ENCODE data around the gene IL36RN. TPM values are rescaled to one million over a fixed set of nuclear protein-coding genes. Genes with fewer than 3 reads are reported as not detected.
A peak's percentile ranks its signal among the peaks of the same experiment; 100 is the strongest.

IL36RN gene
- 0.36 TPM in 1 of 2 replicates, not detected in the other for total RNA-seq (2014; rRNA removed)
- percentile 30 among the genes with signal in this experiment for Bru-seq, nascent RNA
- percentile 36 among the genes with signal in this experiment for BruChase-seq, experiment 1, labeled RNA remaining after a 6-hour chase
- BruChase-seq, experiment 2, labeled RNA remaining after a 2-hour chase: percentile 34 among the genes with signal in this experiment
- long read RNA-seq: 0 reads

GRCh38 chr2:113058998-113059960, at the start of gene IL36RN:
Gene IL36RN (plus strand): TSS chr2:113059198. CDS start chr2:113059439, 241 bp downstream.
- no peak for ATAC-seq
- Histone ChIP-seq H3F3A (ENCODE audit: low read length, unreplicated experiment) (no peaks in the 10 kb centered on the region), H3K79me2 (ENCODE audit: low read length) (no peaks in the 10 kb centered on the region), H3K27me3 (ENCODE audit: low read length) (no peaks in the 10 kb centered on the region), H3K4me1 (ENCODE audit: insufficient read depth, low read length) (peaks cover 23% of the 10 kb centered on the region), H3K9me2 (replicated peaks; ENCODE audit: low read length) (no peaks in the 10 kb centered on the region), H3K27ac (ENCODE audit: low read length) (peak within 1 kb of the TSS; percentile 15), H2AFZ (ENCODE audit: low read length) (peak within 1 kb of the TSS; percentile 47; the same call in 1 of the 2 replicates), H3K9me3 (ENCODE audit: low read length) (no peaks in the 10 kb centered on the region), H3K4me3 (ENCODE audit: low read length) (no peak within 1 kb of the TSS), H3K9ac (ENCODE audit: low read length) (no peak within 1 kb of the TSS), H3K4me2 (ENCODE audit: low read length) (peak within 1 kb of the TSS; percentile 46), H4K20me1 (ENCODE audit: low read length) (no peaks in the 10 kb centered on the region), H3K36me3 (ENCODE audit: low read depth, low read length) (no peaks in the 10 kb centered on the region)
- DNase-seq: no peak
- BruUV-seq (replicated peaks): no TSS peak
- intact Hi-C loops (cut with micrococcal nuclease): no loop called here
- ChIA-PET CTCF (interaction anchor here (0.6 to 0.9 kb wide), 2 partner anchors 16 to 19 kb away, joined by 3 read pairs; no protein-coding TSS in a partner anchor), POLR2A (ENCODE audit: unreplicated experiment) (no interaction called here)
- TF ChIP-seq EZH2 (IDR thresholded peaks at IDR 0.05; ENCODE audit: low read length, unreplicated experiment): no peak
- TF ChIP-seq CTCF (conservative IDR thresholded peaks at IDR 0.05; ENCODE audit: low read depth, low read length): no peak
- TF ChIP-seq EZH2phosphoT487 (IDR thresholded peaks at IDR 0.05; ENCODE audit: borderline replicate concordance, low read length): no peak

GRCh38 chr2:113009622-113010021, 49.4 kb upstream of the IL36RN start:
- no peaks in the 10 kb centered on the region for H3K9me2 ChIP-seq (replicated peaks; ENCODE audit: low read length)
- H2AFZ ChIP-seq (ENCODE audit: low read length): no peak overlapping the region
- H3K36me3 ChIP-seq (ENCODE audit: low read depth, low read length): no peaks in the 10 kb centered on the region
- TF ChIP-seq CTCF (conservative IDR thresholded peaks at IDR 0.05; ENCODE audit: low read depth, low read length) (no peak), EZH2phosphoT487 (IDR thresholded peaks at IDR 0.05; ENCODE audit: borderline replicate concordance, low read length) (no peak), EZH2 (IDR thresholded peaks at IDR 0.05; ENCODE audit: low read length, unreplicated experiment) (no peak)
- ATAC-seq: no peak
- H3K4me3 ChIP-seq (ENCODE audit: low read length): no peak overlapping the region
- ChIA-PET CTCF (no interaction called here), POLR2A (ENCODE audit: unreplicated experiment) (no interaction called here)
- no peaks in the 10 kb centered on the region for H3K4me1 ChIP-seq (ENCODE audit: insufficient read depth, low read length)
- DNase-seq: no peak
- H3K79me2 ChIP-seq (ENCODE audit: low read length): no peaks in the 10 kb centered on the region
- H3K27me3 ChIP-seq (ENCODE audit: low read length): no peaks in the 10 kb centered on the region
- no peak overlapping the region for H3K27ac ChIP-seq (ENCODE audit: low read length)
- H3K9ac ChIP-seq (ENCODE audit: low read length): no peak overlapping the region
- H4K20me1 ChIP-seq (ENCODE audit: low read length): no peaks in the 10 kb centered on the region
- H3K9me3 ChIP-seq (ENCODE audit: low read length): no peaks in the 10 kb centered on the region
- H3K4me2 ChIP-seq (ENCODE audit: low read length): no peak overlapping the region
- BruUV-seq (replicated peaks): no TSS peak
- H3F3A ChIP-seq (ENCODE audit: low read length, unreplicated experiment): no peaks in the 10 kb centered on the region
- intact Hi-C loops (cut with micrococcal nuclease): no loop called here

Measured in PC-3 (cell line).